Memory B cell (primary cell): ENCODE data around the gene MVD.

Source experiments
- ATAC-seq: fragments of 150-1000 bp; cut with Tn5 transposase; 2 replicates; pipeline ENCODE4 v1.10.0; 2021; ENCODE audit warnings: low read depth, mild to moderate bottlenecking, moderate library complexity
- DNase-seq, 2 donors: peaks; one replicate each; pipeline ENCODE4 v3.0.0; 2022; ENCODE audit warnings: low spot score in 2 of 2
- H3K27ac Mint-ChIP-seq: one replicate; pipeline ENCODE4 v1.8.0; 2022; ENCODE audit warnings: mild to moderate bottlenecking, moderate library complexity, mixed read lengths
- H3K27me3 Mint-ChIP-seq: one replicate; pipeline ENCODE4 v1.8.0; 2022; ENCODE audit warnings: mixed read lengths
- H3K36me3 Mint-ChIP-seq: one replicate; pipeline ENCODE4 v1.8.0; 2022; ENCODE audit warnings: mild to moderate bottlenecking, mixed read lengths
- H3K4me1 Mint-ChIP-seq: one replicate; pipeline ENCODE4 v1.8.0; 2022; ENCODE audit warnings: mixed read lengths
- H3K4me3 Mint-ChIP-seq: one replicate; pipeline ENCODE4 v1.8.0; 2022; ENCODE audit warnings: mild to moderate bottlenecking, moderate library complexity, mixed read lengths
- H3K9me3 Mint-ChIP-seq: one replicate; pipeline ENCODE4 v1.8.0; 2022; ENCODE audit warnings: mixed read lengths

The MVD gene

DNA sequence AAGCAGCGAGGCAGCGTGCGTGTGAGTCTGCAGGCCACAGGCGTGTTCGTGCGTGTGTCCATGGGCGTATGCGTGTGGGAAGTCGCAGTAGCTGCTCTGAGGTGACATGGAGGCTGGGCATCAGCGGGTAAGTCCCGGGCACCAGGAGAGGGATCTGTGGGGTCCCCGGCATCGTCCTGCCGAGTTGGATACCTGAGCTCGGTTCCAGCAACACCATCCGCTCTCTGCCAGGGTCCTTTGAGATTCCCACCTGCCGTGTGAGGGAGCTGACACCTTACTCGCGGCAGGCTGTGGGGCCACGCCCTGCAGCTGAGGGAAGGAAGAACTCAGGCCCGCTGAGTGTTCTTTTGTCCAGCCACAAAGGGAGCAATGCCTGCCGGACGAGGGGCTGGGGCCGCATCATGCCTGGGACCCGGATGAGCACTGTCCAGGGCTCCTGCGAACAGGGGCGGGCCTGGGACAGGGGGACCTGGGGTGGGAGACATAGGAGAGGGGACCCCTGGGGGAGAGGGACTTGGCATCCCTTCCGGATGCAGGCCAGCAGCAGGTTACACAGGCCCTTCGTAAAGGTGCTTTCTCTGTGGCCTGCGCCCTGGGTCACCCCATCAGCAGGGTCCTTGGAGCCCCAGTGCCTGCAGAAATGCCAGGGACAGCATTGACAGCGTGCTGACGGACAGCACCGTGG is 28.4 kb upstream of the MVD start:
- Mint-ChIP-seq H3K27me3 (no peaks in the 10 kb centered on the region), H3K4me3 (no peak overlapping the region), H3K9me3 (no peaks in the 10 kb centered on the region), H3K4me1 (peaks cover 14% of the 10 kb centered on the region), H3K27ac (peak overlapping the region; percentile 69), H3K36me3 (no peaks in the 10 kb centered on the region)
- no peak for DNase-seq
- ATAC-seq, result no peak

- Mint-ChIP-seq H3K36me3 (no peaks in the 10 kb centered on the region), H3K4me1 (peaks cover 15% of the 10 kb centered on the region), H3K9me3 (no peaks in the 10 kb centered on the region), H3K27me3 (no peaks in the 10 kb centered on the region), H3K27ac (peak overlapping the region; percentile 69), H3K4me3 (no peak overlapping the region)
- DNase-seq (no peak), ATAC-seq (no peak)
Observed at GRCh38 chr16:88690341-88691128, 27.6 kb upstream of the MVD start.

DNA sequence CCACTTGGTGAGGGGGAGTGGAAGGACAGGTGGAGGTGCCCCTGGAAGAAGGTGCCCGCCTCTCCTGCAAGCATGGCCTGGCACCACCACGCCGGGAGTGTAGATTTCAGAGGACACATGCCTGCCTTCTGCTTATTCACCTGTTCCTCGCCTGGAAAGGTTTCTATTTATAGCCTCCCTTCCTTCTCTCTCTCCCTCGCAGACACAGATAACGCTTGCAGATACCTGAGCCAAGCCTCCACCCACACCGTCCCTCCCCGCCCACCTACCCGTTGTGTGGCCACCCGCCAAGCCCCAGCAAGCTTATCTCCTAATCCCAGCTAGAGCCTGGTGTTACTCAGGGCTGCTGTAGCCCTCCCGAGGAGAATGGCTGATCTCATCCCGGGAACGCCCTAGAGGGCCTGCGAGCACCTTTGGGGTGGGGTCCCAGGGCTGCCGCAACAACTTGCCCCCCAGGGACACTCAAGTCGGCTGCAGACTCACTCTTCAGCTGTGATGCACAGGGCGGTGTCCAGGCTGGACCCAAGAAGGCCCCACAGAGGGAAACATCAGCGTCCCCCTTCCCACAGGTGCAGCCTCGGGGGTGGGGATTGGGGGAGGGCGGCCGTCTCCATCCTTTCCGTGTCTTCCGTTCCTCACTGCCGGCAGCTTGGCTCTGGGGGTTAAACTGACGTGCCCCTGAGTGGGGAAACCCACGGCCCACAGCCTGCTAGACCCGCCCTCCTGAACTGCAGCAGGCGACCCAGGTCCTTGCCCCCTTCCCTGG is 25.3 kb upstream of the MVD start:
- no peaks in the 10 kb centered on the region for H3K9me3 Mint-ChIP-seq
- DNase-seq (no peak), ATAC-seq (no peak)
- no peaks in the 10 kb centered on the region for H3K27me3 Mint-ChIP-seq
- peaks cover 24% of the 10 kb centered on the region for H3K4me1 Mint-ChIP-seq
- H3K36me3 Mint-ChIP-seq, result no peaks in the 10 kb centered on the region
- H3K4me3 Mint-ChIP-seq, result no peak overlapping the region
- no peak overlapping the region for H3K27ac Mint-ChIP-seq

DNA sequence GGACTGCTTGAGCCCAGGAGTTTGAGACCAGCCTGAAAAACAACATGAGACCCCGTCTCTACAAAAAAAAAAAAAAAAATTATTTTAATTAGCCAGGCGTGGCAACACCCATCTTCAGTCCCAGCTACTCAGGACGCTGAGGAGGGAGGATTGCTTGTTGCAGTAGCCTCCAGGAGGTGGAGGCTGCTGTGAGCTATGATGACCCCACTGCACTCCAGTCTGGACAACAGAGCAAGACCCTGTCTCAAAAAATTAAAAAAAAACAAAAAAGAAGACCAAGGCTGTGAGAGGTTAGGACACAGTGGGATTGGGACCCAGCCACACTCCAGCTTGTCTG is 24.8 kb upstream of the MVD start:
- Mint-ChIP-seq H3K4me3 (no peak overlapping the region), H3K27me3 (no peaks in the 10 kb centered on the region), H3K4me1 (peaks cover 24% of the 10 kb centered on the region), H3K27ac (no peak overlapping the region), H3K36me3 (no peaks in the 10 kb centered on the region), H3K9me3 (no peaks in the 10 kb centered on the region)
- no peak for DNase-seq
- no peak for ATAC-seq

- H3K27me3 Mint-ChIP-seq, result no peaks in the 10 kb centered on the region
- H3K27ac Mint-ChIP-seq, result no peak overlapping the region
- no peak overlapping the region for H3K4me3 Mint-ChIP-seq
- DNase-seq (no peak), ATAC-seq (no peak)
- H3K4me1 Mint-ChIP-seq, result peaks cover 25% of the 10 kb centered on the region
- no peaks in the 10 kb centered on the region for H3K36me3 Mint-ChIP-seq
- no peaks in the 10 kb centered on the region for H3K9me3 Mint-ChIP-seq
Observed at GRCh38 chr16:88687254-88687576, 24.3 kb upstream of the MVD start.

DNA sequence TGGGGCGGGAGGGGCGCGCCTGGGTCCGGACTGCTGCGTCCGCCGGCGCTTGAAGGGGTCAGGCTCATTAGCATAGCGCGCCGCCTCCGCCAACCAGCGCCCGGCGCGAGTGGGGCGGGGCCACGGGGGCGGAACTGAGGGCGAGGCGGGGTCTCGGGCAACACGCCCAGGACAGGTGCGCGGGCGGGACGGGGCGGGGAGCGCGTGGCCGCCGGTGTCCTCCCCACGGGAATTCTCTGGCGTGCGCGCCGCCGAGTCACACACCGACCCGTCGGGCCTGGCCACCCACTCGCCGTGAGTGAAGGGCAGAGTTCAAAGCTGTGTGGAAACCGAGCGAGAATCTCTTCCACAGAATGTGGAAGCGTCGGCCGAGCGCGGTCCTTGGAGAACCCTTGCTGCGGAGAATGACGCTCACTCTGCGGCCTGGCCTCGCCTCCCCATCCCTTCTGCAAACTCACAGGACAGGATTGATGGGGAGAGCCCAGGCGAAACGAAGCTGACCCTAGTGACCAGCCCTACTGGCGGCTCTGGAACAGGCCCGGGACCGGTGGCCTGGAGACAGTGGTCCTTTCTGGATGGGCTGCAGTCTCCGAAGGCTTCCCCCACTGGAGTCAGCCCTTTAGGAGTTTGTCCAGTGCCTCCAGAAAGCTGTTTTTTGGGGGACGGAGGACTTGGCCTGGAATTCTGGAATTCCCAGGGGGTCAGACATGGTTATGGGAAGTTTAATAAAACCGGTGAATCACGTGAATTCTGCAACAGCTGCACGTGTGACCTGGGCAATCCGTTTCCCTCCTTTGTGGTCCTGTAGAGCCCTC is 23.8 kb upstream of the MVD start, which contains the start of gene SNAI3:
SNAI3 (minus strand) TSS at position 69 of the 815 bp plus-strand sequence. CDS start 101 bp downstream, outside the sequence.
- Mint-ChIP-seq H3K4me3 (peak within 1 kb of the TSS; percentile 88), H3K27me3 (no peaks in the 10 kb centered on the region), H3K27ac (no peak within 1 kb of the TSS), H3K4me1 (peaks cover 25% of the 10 kb centered on the region), H3K36me3 (no peaks in the 10 kb centered on the region), H3K9me3 (no peaks in the 10 kb centered on the region)
- peak; percentile 87 for DNase-seq
- peak; percentile 70 for ATAC-seq

- peak overlapping the region; percentile 88 for H3K4me3 Mint-ChIP-seq
- no peaks in the 10 kb centered on the region for H3K9me3 Mint-ChIP-seq
- no peak overlapping the region for H3K27ac Mint-ChIP-seq
- no peaks in the 10 kb centered on the region for H3K36me3 Mint-ChIP-seq
- no peak for DNase-seq
- H3K4me1 Mint-ChIP-seq, result peaks cover 30% of the 10 kb centered on the region
- peak; percentile 20 for ATAC-seq
- H3K27me3 Mint-ChIP-seq, result no peaks in the 10 kb centered on the region
Observed at GRCh38 chr16:88686062-88686438, 23.2 kb upstream of the MVD start.

DNA sequence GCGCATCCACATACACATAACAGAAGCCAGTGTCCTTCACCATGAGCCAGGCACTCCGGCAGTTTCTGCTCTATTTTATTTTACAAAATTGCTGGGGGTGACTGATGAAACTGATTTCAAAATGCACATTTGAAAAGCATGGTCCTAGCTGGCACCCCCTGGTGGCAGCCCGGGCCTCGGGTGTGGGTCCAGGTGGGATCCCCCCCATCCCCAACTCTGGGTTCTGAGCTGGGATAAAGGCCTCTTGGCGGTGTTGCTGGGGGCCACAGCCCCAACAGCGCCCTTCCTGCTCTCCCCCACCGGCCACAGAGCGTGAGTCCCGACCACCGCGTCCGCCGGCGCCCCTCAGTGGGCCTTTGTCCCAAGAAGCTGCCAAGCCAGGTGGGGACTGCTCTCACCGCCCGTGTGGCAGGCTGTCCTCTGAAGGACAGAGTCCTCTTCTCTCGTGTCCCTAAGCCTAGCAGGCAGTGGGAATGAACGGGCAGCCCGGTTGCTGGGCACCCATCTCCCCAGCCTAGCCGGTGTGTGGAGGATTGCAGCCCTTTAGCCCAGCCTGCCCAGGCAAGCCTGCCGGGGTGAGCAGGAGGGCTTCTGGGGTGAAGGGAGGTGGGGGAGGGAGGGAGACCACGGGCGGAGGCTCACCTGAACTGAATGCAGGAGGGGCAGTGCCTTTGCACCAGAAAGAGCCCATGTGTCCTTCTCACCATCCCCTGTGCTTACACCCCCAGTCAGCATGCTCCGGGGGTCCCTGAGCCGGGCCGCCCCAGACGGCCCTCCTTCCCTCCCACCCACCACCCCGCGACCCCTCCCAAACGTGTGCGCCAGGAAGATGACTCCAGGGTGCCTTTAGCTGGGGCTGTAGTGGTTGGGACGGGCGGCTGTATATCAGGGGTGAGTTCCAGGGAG is 22.5 kb upstream of the MVD start:
- H3K4me3 Mint-ChIP-seq, result peak overlapping the region; percentile 88
- no peak overlapping the region for H3K27ac Mint-ChIP-seq
- H3K27me3 Mint-ChIP-seq, result no peaks in the 10 kb centered on the region
- ATAC-seq (no peak), DNase-seq (peak in 1 of 2 donors; percentile 68)
- no peaks in the 10 kb centered on the region for H3K9me3 Mint-ChIP-seq
- H3K36me3 Mint-ChIP-seq, result peaks cover 2% of the 10 kb centered on the region
- peaks cover 28% of the 10 kb centered on the region for H3K4me1 Mint-ChIP-seq

GRCh38 chr16:88684569-88685155 is 21.8 kb upstream of the MVD start:
- Mint-ChIP-seq H3K9me3 (no peaks in the 10 kb centered on the region), H3K36me3 (peaks cover 2% of the 10 kb centered on the region), H3K27me3 (no peaks in the 10 kb centered on the region), H3K27ac (no peak overlapping the region), H3K4me1 (peaks cover 27% of the 10 kb centered on the region), H3K4me3 (peak overlapping the region; percentile 88)
- ATAC-seq (no peak), DNase-seq (no peak)

DNA sequence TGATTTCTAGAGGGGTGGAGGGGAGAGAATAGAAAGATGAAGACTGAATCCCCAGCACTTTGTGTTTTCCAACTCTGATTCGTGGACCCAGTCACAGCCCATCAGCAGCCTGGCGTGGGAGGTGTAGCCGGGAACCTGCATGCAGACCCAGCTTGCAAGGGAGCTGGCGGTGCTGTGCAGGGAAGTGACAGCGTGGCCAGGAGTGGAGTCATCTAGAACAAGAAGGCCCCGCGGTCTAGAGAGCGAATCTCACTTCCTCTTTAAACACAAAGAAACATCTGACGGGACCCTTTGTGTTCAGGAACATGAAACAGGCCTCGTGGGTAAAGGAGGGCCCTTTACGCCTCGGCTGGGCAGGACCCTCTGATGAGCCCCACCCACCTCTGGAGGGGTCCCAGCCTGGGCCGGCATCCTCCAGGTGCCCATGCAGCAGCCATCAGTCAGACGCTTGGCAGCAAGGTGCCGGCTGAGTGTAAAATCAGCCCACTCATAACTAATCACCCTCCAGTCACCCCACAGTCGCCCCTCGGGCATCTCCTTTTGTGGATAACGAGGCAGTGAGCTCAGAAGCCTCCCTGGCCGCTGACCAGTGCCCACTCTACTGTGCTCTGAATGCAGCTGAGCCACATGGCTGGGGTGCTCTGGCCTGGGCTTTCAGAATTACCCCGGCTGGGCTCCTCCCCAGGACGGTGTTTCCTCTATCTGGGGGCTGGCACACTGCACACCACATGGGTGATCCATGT is 19.0 kb upstream of the MVD start:
- Mint-ChIP-seq H3K4me1 (peaks cover 27% of the 10 kb centered on the region), H3K9me3 (no peaks in the 10 kb centered on the region), H3K27me3 (no peaks in the 10 kb centered on the region), H3K4me3 (peak overlapping the region; percentile 81), H3K27ac (peak overlapping the region; percentile 93), H3K36me3 (peaks cover 2% of the 10 kb centered on the region)
- peak; percentile 75 for ATAC-seq
- DNase-seq, result peak; percentile 68 to 79

DNA sequence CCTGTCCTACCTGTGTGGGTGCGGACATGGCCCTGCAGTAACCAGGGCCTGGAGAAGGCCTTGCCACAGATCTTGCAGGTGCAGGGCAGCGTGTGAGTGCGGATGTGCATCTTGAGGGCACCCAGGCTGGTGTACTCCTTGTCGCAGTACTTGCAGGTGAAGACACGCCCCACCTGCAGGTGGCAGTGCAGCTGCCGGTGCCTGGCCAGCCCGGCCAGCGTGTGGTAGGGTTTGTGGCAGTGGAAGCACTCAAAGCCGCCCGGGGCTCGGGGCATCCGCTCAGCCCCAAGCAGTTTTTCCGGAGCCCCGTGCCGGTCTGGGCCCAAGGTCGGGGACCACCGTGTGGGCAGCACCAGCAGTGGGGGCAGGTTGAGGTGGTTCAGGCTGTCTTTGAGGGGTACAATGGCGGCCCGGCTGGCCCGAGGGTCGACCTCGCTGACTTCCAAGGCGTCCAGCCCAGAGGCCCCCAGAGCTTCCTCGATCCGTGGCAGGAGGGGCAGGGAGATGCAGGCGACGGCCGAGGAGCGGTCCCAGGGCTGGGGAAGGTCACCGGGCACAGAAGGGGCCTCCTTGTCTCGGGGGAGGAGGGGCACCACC is 18.3 kb upstream of the MVD start:
- peak; percentile 54 for ATAC-seq
- DNase-seq, result peak; percentile 59 to 61
- H3K9me3 Mint-ChIP-seq, result no peaks in the 10 kb centered on the region

DNA sequence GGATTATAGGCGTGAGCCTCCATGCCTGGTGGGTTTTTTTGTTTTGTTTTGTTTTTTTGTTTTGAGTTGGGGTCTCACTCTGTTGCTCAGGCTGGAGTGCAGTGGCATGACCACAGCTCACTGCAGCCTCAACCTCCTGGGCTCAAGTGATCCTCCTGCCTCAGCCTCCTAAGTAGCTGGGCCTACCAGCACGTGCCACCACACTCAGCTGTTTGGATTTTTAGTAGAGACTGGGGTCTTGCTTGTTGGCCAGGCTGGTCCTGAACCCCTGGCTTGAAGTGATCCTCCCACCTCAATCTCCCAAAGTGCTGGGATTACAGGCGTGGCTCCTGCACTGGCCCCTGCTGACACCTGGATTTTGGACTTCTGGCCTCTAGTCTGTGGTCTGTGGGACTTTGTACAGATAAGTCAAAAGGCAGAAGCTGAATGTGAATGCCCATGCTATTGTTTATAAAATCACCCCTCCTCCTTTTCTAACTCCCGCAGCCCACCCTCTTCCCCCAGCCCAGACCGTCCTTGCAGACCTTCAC is 17.7 kb upstream of the MVD start:
- DNase-seq (no peak), ATAC-seq (no peak)
- Mint-ChIP-seq H3K36me3 (peaks cover 2% of the 10 kb centered on the region), H3K27me3 (no peaks in the 10 kb centered on the region), H3K9me3 (no peaks in the 10 kb centered on the region), H3K4me3 (peak overlapping the region; percentile 81), H3K4me1 (peaks cover 27% of the 10 kb centered on the region), H3K27ac (peak overlapping the region; percentile 93)

More for the DNA sequence above, 18.3 kb upstream of the MVD start:
- peaks cover 27% of the 10 kb centered on the region for H3K4me1 Mint-ChIP-seq
- peaks cover 2% of the 10 kb centered on the region for H3K36me3 Mint-ChIP-seq
- H3K4me3 Mint-ChIP-seq, result peak overlapping the region; percentile 81
- H3K27ac Mint-ChIP-seq, result peak overlapping the region; percentile 93
- no peaks in the 10 kb centered on the region for H3K27me3 Mint-ChIP-seq
